GM23338 (cell line): ENCODE data around the gene TRABD2A.

Experiments
- CREB1 ChIP-seq: fragments of 250-450 bp; sonication (Bioruptor Pico); IDR thresholded peaks from 2 replicates; pipeline ENCODE4 v1.5.0; 2020; ENCODE audit warnings: low read depth, mild to moderate bottlenecking, moderate library complexity
- CTCF ChIP-seq, 2 experiments: fragments of 200-600 bp in 1 of 2; sonication (generic) in 1 of 2; conservative IDR thresholded peaks; 2 replicates each; pipeline versions ENCODE4 v1.5.1 to v1.6.1; 2016 to 2017; ENCODE audit warnings: antibody characterized with exemption in 2 of 2, low read depth in 2 of 2, mild to moderate bottlenecking in 2 of 2, moderate library complexity in 1 of 2
- EZH2 ChIP-seq: fragments of 200-600 bp; sonication (generic); IDR thresholded peaks from one replicate; pipeline ENCODE4 v1.8.0; 2017; ENCODE audit warnings: antibody characterized with exemption, mild to moderate bottlenecking, low read depth; ENCODE audit not compliant: unreplicated experiment
- EZH2phosphoT487 ChIP-seq: fragments of 200-600 bp; sonication (generic); IDR thresholded peaks from one replicate; pipeline ENCODE4 v1.8.1; 2018; ENCODE audit warnings: antibody characterized with exemption; ENCODE audit not compliant: unreplicated experiment
- JUNB ChIP-seq: IDR thresholded peaks from one replicate; pipeline ENCODE4 v1.6.1; 2016; ENCODE audit warnings: antibody characterized with exemption; ENCODE audit not compliant: unreplicated experiment
- NANOG ChIP-seq: IDR thresholded peaks from 2 replicates; pipeline ENCODE4 v1.6.1; 2016; ENCODE audit warnings: antibody characterized with exemption, borderline replicate concordance
- POLR2AphosphoS5 ChIP-seq: IDR thresholded peaks from 2 replicates; pipeline ENCODE4 v1.6.1; 2016; ENCODE audit warnings: antibody characterized with exemption, low read depth
- REST ChIP-seq: IDR thresholded peaks from one replicate; pipeline ENCODE4 v1.6.1; 2018; ENCODE audit warnings: antibody characterized with exemption; ENCODE audit not compliant: unreplicated experiment
- ZNF114 ChIP-seq: fragments of 250-450 bp; sonication (Bioruptor Pico); IDR thresholded peaks from 2 replicates; pipeline ENCODE4 v1.5.0; 2020; ENCODE audit warnings: mild to moderate bottlenecking, moderate library complexity

GRCh38 chr2:84857566-84857965, 23.3 kb downstream of the TRABD2A start:
- TF ChIP-seq CTCF (conservative IDR thresholded peaks at IDR 0.05; ENCODE audit: low read depth in 2 of 2) (no peak), EZH2 (no peak), CREB1 (no peak), JUNB (no peak), REST (no peak), POLR2AphosphoS5 (no peak), ZNF114 (CRISPR knock-in tag) (no peak), EZH2phosphoT487 (no peak), NANOG (no peak)
